ENCODE measurements around the gene ABHD17C.

DNA sequence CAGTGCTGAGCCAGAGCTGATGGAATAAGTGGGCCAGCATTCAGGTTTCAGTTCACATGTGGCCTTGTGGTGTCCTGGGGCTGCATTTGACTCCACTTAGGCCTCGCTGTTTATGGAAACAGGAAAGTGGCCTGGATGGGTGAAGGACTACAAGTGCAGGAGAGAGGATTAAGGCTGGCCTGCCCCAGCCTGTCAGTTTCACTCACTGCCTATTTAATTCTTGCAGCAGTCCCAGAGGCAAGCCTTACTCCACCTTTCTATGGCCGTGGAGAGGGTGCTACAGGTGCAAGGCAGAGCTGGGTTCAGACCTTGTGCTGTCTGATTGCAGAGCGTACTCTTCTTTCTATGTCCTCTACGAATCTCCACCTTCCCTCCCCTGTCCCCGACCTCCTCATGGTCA lies 37.7 kb downstream of the ABHD17C start:
- no peak for TF ChIP-seq POLR2A (IDR thresholded peaks at IDR 0.05; ENCODE audit: low read depth, low read length)
- TF ChIP-seq, protein P1, sequence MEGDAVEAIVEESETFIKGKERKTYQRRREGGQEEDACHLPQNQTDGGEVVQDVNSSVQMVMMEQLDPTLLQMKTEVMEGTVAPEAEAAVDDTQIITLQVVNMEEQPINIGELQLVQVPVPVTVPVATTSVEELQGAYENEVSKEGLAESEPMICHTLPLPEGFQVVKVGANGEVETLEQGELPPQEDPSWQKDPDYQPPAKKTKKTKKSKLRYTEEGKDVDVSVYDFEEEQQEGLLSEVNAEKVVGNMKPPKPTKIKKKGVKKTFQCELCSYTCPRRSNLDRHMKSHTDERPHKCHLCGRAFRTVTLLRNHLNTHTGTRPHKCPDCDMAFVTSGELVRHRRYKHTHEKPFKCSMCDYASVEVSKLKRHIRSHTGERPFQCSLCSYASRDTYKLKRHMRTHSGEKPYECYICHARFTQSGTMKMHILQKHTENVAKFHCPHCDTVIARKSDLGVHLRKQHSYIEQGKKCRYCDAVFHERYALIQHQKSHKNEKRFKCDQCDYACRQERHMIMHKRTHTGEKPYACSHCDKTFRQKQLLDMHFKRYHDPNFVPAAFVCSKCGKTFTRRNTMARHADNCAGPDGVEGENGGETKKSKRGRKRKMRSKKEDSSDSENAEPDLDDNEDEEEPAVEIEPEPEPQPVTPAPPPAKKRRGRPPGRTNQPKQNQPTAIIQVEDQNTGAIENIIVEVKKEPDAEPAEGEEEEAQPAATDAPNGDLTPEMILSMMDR (IDR thresholded peaks at IDR 0.05; ENCODE audit: extremely low read depth in 1 of 2, insufficient read depth in 1 of 2, low read depth in 1 of 2, low read length in 2 of 2) = no peak
- TF ChIP-seq GATA2 (IDR thresholded peaks at IDR 0.05; ENCODE audit: insufficient read depth, insufficient read length, low read depth, low read length) = no peak
- no peak for TF ChIP-seq EZH2 (IDR thresholded peaks at IDR 0.05; ENCODE audit: borderline replicate concordance, low read depth, low read length, severe bottlenecking)
- TF ChIP-seq POLR2AphosphoS5 (IDR thresholded peaks at IDR 0.05; ENCODE audit: insufficient read depth, low read depth, low read length) = no peak
- TF ChIP-seq, protein P2, sequence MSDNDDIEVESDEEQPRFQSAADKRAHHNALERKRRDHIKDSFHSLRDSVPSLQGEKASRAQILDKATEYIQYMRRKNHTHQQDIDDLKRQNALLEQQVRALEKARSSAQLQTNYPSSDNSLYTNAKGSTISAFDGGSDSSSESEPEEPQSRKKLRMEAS (IDR thresholded peaks at IDR 0.05; ENCODE audit: insufficient read depth, insufficient read length) = no peak

All from endothelial cell of umbilical vein (primary cell).